ENCODE measurements around the gene LGSN.

- TF ChIP-seq POLR2A (IDR thresholded peaks at IDR 0.05): no peak
- TF ChIP-seq, protein P1, sequence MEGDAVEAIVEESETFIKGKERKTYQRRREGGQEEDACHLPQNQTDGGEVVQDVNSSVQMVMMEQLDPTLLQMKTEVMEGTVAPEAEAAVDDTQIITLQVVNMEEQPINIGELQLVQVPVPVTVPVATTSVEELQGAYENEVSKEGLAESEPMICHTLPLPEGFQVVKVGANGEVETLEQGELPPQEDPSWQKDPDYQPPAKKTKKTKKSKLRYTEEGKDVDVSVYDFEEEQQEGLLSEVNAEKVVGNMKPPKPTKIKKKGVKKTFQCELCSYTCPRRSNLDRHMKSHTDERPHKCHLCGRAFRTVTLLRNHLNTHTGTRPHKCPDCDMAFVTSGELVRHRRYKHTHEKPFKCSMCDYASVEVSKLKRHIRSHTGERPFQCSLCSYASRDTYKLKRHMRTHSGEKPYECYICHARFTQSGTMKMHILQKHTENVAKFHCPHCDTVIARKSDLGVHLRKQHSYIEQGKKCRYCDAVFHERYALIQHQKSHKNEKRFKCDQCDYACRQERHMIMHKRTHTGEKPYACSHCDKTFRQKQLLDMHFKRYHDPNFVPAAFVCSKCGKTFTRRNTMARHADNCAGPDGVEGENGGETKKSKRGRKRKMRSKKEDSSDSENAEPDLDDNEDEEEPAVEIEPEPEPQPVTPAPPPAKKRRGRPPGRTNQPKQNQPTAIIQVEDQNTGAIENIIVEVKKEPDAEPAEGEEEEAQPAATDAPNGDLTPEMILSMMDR (IDR thresholded peaks at IDR 0.05 in 4 of 5, conservative IDR thresholded peaks at IDR 0.05 in 1 of 5): no peak
Measured at GRCh38 chr6:63245909-63246308, 73.9 kb downstream of the LGSN start.

Data from gastrocnemius medialis (tissue), 4 donors.